Smooth muscle cell (in vitro differentiated cells): ENCODE measurements around the gene FGFRL1. TPM values are rescaled to one million over a fixed set of nuclear protein-coding genes. Genes with fewer than 3 reads are reported as not detected.

Experiments
- DNase-seq: peaks from one replicate; lab custom pipeline; 2025; ENCODE audit not compliant: unreplicated experiment; lab: John Stamatoyannopoulos, UW
- H2AFZ ChIP-seq: fragments of 200-600 bp; sonication (generic); 2 replicates; pipeline ENCODE4 v1.6.0; 2016; ENCODE audit warnings: antibody characterized with exemption, low read depth, mild to moderate bottlenecking
- H3F3A ChIP-seq: fragments of 200-600 bp; sonication (generic); 2 replicates; pipeline ENCODE4 v1.6.0; 2017; ENCODE audit warnings: antibody characterized with exemption, low read depth
- H3K27ac ChIP-seq: fragments of 200-600 bp; sonication (generic); 2 replicates; pipeline ENCODE4 v1.5.1; 2016; ENCODE audit warnings: low read depth, mild to moderate bottlenecking
- H3K27me3 ChIP-seq: fragments of 200-600 bp; sonication (generic); 2 replicates; pipeline ENCODE4 v1.6.1; 2016; ENCODE audit warnings: low read depth, mild to moderate bottlenecking
- H3K36me3 ChIP-seq: fragments of 200-600 bp; sonication (generic); 2 replicates; pipeline ENCODE4 v1.5.1; 2016; ENCODE audit warnings: low read depth
- H3K4me1 ChIP-seq: fragments of 200-600 bp; sonication (generic); 2 replicates; pipeline ENCODE4 v1.5.1; 2016; ENCODE audit warnings: low read depth
- H3K4me2 ChIP-seq: fragments of 200-600 bp; sonication (generic); 2 replicates; pipeline ENCODE4 v1.6.0; 2016; ENCODE audit warnings: mild to moderate bottlenecking
- H3K4me3 ChIP-seq: fragments of 200-600 bp; sonication (generic); 2 replicates; pipeline ENCODE4 v1.5.1; 2016; ENCODE audit warnings: mild to moderate bottlenecking
- H3K79me2 ChIP-seq: fragments of 200-600 bp; sonication (generic); 2 replicates; pipeline ENCODE4 v1.6.0; 2016; ENCODE audit warnings: low read depth, mild to moderate bottlenecking
- H3K9ac ChIP-seq: fragments of 200-600 bp; sonication (generic); 2 replicates; pipeline ENCODE4 v1.6.0; 2016; ENCODE audit warnings: low read depth
- H3K9me3 ChIP-seq: fragments of 200-600 bp; sonication (generic); replicated peaks from 2 replicates; pipeline ENCODE4 v1.5.1; 2016; ENCODE audit warnings: low read depth
- H4K20me1 ChIP-seq: fragments of 200-600 bp; sonication (generic); 2 replicates; pipeline ENCODE4 v1.6.0; 2016; ENCODE audit warnings: low read depth
- WGBS: methylation state at CpG from one replicate; pipeline ENCODE4 v1.1.7; 2016; ENCODE audit warnings: low lambda C conversion rate; 5-methylcytosine and 5-hydroxymethylcytosine counted together
- polyA plus RNA-seq: library from polyadenylated mRNA; unstranded; fragments of >200 nt; fragmentation: Nextera tagmentation; extraction: Ambion mirVana; gene quantifications from 2 replicates; pipeline ENCODE4 v1.2.1, GENCODE V29; 2016
- total RNA-seq: library from RNA; depleted of rRNA; stranded (reverse); fragments of >200 nt; gene quantifications from 2 replicates; pipeline ENCODE4 v1.2.3, GENCODE V29; 2014
- TF ChIP-seq, protein P1 (sequence below): fragments of 200-600 bp; sonication (generic); IDR thresholded peaks from 2 replicates; pipeline ENCODE4 v1.5.1; 2017; ENCODE audit warnings: borderline replicate concordance, mild to moderate bottlenecking, antibody characterized with exemption; ENCODE audit not compliant: insufficient read depth, poor library complexity, severe bottlenecking

The FGFRL1 gene
- total and polyA plus RNA-seq, 2 experiments from 2014 or later, result 16.1 to 30.7 TPM

DNA sequence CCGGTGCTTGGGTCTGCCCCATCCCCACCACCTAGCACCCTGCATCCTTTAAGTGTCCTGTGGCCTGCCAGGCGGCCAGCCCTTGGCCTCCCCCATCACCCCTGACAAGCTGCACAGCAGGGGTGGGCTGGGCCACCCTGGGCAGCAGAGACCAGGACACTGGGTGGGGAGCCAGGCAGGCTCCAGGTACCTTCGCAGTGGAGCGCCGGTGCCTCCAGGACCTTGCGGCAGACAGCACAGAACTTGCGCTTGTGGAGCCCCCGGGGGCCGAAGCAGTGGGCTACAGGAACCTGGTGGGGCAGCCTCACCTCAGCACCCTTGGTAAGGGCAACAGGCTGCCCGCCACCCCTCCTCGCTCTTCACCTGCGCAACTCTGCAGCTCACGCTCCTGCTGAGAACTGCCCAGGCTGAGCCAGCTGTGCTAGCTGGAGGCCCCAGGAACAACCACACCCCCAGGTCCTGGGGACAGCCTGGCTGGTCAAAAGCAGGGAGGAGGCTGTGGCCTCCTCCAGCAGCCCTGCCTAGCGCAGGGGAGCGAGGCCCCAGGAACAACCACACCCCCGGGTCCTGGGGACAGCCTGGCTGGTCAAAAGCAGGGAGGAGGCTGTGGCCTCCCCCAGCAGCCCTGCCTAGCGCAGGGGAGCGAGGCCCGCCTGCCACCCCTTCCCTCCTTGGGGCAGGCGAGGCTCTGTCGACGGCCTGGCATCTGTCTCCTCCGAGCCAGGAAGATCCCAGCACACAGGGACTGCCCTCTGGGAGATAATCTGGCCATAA lies 42.6 kb upstream of the FGFRL1 start:
- H3K4me2 ChIP-seq, result no peak overlapping the region
- H3K9me3 ChIP-seq, result no peaks in the 10 kb centered on the region
- H4K20me1 ChIP-seq, result peaks cover 44% of the 10 kb centered on the region
- H3K4me3 ChIP-seq, result no peak overlapping the region
- peaks cover 5% of the 10 kb centered on the region for H3K27me3 ChIP-seq
- no peak overlapping the region for H3K27ac ChIP-seq
- H3K4me1 ChIP-seq, result peaks cover 5% of the 10 kb centered on the region
- TF ChIP-seq, protein P1, sequence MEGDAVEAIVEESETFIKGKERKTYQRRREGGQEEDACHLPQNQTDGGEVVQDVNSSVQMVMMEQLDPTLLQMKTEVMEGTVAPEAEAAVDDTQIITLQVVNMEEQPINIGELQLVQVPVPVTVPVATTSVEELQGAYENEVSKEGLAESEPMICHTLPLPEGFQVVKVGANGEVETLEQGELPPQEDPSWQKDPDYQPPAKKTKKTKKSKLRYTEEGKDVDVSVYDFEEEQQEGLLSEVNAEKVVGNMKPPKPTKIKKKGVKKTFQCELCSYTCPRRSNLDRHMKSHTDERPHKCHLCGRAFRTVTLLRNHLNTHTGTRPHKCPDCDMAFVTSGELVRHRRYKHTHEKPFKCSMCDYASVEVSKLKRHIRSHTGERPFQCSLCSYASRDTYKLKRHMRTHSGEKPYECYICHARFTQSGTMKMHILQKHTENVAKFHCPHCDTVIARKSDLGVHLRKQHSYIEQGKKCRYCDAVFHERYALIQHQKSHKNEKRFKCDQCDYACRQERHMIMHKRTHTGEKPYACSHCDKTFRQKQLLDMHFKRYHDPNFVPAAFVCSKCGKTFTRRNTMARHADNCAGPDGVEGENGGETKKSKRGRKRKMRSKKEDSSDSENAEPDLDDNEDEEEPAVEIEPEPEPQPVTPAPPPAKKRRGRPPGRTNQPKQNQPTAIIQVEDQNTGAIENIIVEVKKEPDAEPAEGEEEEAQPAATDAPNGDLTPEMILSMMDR, result no peak
- 86% methylated on average over 23 of the region's 23 CpGs for whole genome bisulfite sequencing
- H3K9ac ChIP-seq, result no peak overlapping the region
- no peaks in the 10 kb centered on the region for H3K36me3 ChIP-seq
- no peaks in the 10 kb centered on the region for H3F3A ChIP-seq
- no peak for DNase-seq
- no peak overlapping the region for H2AFZ ChIP-seq
- peaks cover 7% of the 10 kb centered on the region for H3K79me2 ChIP-seq

DNA sequence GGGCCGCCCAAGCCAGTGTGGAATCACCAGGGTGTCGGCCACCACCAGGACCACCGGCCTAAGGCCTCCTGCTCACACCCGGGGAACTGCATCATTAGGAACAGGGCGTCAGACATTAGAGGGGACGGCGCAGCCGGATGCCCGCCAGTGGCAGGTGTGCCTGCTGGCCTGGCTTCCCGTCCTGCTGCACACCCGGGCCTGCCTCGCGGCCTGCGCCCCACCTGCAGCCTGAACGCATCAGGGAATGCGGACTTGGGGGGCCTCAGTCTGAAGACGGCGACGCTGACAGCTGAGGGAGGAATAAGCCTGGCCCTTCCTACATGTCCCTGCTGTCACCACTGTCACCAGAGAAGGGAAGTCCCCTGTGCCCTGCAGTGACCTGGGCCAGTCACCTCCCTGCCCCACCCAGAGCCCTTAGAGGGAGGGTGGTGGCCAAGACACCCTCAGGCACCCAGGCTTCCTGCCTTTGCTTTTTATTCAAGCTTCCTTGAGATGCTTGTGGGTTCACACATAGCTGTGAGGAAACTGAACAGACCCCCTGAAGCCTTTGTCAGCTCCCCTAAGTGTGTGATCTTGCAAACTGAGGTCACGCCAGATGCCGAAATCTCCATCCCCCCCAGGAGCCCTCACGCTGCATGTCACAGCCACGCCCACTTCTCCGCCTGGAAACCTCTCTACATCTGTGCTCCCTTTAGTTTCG lies 41.2 kb upstream of the FGFRL1 start:
- peaks cover 7% of the 10 kb centered on the region for H3K79me2 ChIP-seq
- WGBS, result 93% methylated on average over 25 of the region's 25 CpGs
- no peak overlapping the region for H3K4me2 ChIP-seq
- no peak overlapping the region for H3K9ac ChIP-seq
- H3K27me3 ChIP-seq, result peaks cover 5% of the 10 kb centered on the region
- TF ChIP-seq, protein P1, result no peak
- DNase-seq, result no peak
- H3K36me3 ChIP-seq, result no peaks in the 10 kb centered on the region
- H3K9me3 ChIP-seq, result no peaks in the 10 kb centered on the region
- H4K20me1 ChIP-seq, result peaks cover 44% of the 10 kb centered on the region
- H3K27ac ChIP-seq, result no peak overlapping the region
- H3K4me3 ChIP-seq, result no peak overlapping the region
- peaks cover 5% of the 10 kb centered on the region for H3K4me1 ChIP-seq
- H2AFZ ChIP-seq, result no peak overlapping the region
- H3F3A ChIP-seq, result no peaks in the 10 kb centered on the region

DNA sequence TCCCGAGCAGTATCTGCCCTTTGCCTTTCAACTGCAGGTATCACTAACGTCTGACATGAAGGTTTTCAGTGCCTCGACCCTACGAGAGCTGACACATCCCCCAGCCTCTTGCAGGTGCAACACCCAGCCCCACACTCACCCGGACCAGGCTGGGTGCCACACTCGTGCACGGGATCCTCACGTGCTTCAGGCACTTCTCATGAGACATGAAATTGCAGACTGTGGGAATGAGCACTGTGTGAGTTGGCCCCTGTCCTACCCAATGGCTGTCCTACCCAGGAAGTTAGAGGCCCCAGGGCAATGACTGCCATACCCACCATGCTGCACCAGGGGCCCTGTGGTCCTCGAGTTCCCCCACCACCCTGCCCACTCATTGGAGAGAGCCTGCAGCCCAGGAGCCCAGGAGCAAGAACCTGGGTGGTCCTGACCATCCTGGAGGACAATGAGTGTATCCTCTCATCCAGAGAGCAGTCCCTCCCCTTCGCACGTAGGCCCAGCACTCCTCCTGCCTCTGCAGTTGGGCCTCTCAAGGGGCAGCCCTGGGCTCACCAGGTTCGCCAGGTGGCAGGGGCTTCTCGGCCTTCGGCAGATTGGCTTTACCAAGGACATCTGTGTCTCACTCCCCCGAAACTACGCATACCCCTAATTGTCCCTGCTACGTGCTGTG lies 40.4 kb upstream of the FGFRL1 start:
- Histone ChIP-seq H3K9me3 (no peaks in the 10 kb centered on the region), H3K4me1 (peaks cover 5% of the 10 kb centered on the region), H3K4me2 (no peak overlapping the region), H3K79me2 (peaks cover 7% of the 10 kb centered on the region), H3K27me3 (peaks cover 5% of the 10 kb centered on the region), H2AFZ (no peak overlapping the region), H3K9ac (no peak overlapping the region), H3F3A (no peaks in the 10 kb centered on the region), H3K36me3 (no peaks in the 10 kb centered on the region), H3K4me3 (no peak overlapping the region), H4K20me1 (peaks cover 44% of the 10 kb centered on the region), H3K27ac (no peak overlapping the region)
- WGBS, result 91% methylated on average over 17 of the region's 17 CpGs
- TF ChIP-seq, protein P1, result no peak
- no peak for DNase-seq
